ENCODE measurements around the gene MYOD1.

MYOD1 gene

DNA sequence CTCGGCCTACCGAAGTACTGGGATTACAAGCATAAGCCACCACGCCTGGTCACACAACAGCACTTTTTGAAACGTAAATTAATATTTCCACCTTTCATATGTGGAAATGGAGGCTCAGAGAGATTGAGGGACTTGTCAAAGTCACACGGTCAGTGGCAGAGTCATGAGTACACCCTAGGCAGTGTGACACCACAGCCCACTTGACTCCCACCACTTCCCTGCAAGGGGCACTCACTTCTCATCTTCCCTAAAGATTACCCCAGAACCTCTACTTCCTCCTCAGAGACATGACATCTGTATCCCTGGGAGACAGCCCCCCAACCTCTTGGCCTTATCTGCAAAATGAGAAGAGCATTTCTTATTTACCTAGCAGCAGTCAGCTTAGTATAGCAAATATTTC, 16.5 kb upstream of the MYOD1 start:
- no peak for DNase-seq

- DNase-seq = no peak
Measured at GRCh38 chr11:17703951-17704350, 15.4 kb upstream of the MYOD1 start.

GRCh38 chr11:17707830-17708229, 11.5 kb upstream of the MYOD1 start:
- DNase-seq = no peak

DNA sequence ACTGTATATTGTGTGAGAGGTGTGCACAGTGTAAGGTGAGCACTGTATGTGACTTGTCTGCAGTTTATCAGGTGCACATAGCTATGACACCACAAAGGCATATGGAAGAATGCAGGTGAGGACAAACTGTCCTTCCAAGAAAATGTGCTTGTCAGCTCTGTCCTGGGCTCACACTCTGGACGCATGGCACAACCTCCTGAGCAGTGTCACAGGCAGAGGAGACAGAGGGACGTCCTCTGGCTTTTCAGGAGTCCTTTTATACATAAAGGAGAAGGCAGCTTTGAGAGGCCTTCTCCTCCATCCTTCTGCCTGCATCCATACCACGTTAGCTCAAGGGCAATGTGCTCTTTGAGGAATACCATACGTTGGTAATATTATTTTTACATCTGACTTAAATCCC, 7.5 kb upstream of the MYOD1 start:
- no peak for DNase-seq

DNA sequence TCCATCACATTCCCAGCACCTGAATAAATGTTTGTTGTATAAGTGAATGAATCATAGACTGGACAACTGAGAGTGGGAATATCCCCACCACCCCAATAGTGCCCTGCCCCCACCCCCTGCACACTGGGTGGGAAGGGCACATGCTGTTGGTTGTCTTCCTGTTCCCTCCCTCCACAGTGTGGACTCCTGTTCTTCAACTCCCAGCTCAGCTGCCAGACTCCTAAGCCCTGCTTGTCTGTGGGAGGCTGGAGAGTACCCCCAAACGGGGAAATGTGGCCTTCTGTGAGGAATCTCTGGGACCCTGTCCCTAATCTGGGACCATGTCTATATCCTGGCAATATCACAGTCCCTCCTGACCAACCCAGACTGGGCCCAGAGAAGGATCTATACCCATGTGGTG, 5.5 kb upstream of the MYOD1 start:
- DNase-seq = no peak

DNA sequence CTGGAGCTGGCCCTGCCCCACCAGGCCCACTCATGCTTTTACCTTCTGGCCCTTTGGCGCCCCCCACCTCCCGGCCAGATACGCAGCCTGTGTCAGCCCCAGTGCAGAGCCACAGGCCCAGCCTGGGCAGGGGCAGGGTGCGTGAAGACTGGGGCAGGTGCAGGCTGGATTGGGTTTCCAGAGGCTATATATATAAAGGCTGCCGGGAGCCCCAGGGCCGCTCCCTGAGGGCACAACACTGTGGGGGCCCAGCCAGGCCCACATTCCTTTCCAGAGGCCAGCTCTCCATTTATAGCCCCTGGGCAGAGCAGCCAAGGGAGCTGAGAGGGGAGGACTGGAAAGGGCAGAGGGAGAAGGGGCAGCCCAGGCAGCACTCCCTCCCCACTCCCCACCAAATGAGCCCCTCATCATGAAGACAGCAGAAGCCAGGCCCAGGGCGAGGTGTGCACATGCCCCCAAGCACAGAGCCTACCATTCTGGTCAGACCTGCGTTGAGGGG, 5.0 kb upstream of the MYOD1 start:
- no peak for DNase-seq

- DNase-seq = no peak
Measured at GRCh38 chr11:17714870-17715269, 4.5 kb upstream of the MYOD1 start.

GRCh38 chr11:17716807-17717206, 2.6 kb upstream of the MYOD1 start:
- no peak for DNase-seq

DNA sequence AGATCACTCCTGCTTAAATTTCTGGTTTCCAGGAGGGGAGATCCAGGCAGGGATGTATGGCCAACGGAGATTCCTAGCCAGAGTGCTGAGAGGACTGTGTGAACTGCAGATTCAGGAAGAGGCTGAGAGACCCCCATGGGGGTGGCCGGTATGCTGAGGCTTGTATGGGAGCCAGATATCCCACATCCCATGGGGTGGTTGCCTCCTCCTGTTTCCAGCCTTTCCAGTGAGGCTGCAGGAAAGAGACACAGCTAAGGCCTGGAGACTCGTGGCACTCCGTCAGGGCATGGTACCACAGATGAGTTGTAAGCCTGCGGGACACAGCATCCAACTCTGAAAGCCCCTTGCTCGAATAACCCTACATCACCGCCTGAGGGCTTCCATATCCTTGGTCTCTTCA, 1.4 kb upstream of the MYOD1 start:
- no peak for DNase-seq

GRCh38 chr11:17718510-17718962, 835 bp upstream of the MYOD1 start:
- DNase-seq = no peak

- DNase-seq = peak; percentile 15
Measured at GRCh38 chr11:17719938-17720795, 796 bp downstream of the MYOD1 start.

- DNase-seq = no peak
Measured at GRCh38 chr11:17720796-17721171, 1.4 kb downstream of the MYOD1 start.

DNA sequence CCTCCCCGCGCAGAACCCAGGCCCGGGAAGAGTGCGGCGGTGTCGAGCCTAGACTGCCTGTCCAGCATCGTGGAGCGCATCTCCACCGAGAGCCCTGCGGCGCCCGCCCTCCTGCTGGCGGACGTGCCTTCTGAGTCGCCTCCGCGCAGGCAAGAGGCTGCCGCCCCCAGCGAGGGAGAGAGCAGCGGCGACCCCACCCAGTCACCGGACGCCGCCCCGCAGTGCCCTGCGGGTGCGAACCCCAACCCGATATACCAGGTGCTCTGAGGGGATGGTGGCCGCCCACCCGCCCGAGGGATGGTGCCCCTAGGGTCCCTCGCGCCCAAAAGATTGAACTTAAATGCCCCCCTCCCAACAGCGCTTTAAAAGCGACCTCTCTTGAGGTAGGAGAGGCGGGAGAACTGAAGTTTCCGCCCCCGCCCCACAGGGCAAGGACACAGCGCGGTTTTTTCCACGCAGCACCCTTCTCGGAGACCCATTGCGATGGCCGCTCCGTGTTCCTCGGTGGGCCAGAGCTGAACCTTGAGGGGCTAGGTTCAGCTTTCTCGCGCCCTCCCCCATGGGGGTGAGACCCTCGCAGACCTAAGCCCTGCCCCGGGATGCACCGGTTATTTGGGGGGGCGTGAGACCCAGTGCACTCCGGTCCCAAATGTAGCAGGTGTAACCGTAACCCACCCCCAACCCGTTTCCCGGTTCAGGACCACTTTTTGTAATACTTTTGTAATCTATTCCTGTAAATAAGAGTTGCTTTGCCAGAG, 2.0 kb downstream of the MYOD1 start:
- DNase-seq = no peak

DNA sequence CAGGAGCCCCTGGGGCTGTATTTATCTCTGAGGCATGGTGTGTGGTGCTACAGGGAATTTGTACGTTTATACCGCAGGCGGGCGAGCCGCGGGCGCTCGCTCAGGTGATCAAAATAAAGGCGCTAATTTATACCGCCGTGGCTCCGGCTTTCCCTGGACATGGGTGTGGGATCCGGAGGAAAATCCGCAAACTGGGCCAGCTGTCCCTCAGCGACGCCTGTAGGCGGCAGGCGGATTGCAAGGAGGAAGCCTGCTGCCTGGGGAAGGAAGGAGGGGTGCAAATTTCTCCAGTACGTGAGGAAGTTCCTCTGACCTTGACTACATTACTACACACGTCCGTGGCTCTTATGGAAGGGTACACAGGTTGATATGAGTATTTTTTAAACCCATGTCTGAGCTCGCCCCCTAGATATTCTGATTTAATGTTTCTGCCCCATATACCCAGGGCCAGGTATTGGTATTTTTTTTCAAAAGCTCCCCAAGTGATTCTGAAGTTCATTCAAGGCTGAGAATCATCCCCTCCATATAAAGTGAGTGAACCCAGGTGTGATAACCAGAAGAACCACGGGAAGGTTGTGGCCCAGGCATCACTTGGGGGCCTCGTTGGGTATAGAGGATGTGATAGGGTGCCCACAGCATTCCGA, 2.8 kb downstream of the MYOD1 start:
- DNase-seq = no peak

- no peak for DNase-seq
Measured at GRCh38 chr11:17724020-17724908, 4.9 kb downstream of the MYOD1 start.

- DNase-seq = no peak
Measured at GRCh38 chr11:17725174-17725573, 5.8 kb downstream of the MYOD1 start.

DNA sequence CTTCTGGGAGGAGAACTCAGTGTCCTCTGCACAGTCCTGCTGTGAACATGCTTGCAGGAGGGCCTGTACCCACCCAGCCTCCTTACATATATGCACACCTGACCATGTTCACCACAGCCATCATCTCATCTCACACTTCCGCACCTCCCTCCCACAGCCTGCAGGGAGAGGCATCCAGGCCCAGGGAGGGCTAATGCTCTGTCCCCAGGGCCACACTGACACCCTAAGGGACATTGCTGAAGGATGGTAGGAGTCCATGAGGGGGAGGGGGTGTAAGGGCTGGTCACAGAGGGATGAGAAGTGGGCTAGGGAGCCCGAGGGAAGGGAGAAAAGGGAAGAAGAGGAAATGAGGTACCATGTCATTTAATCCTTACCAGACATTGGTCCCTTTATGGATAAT, 10.8 kb downstream of the MYOD1 start:
- no peak for DNase-seq

GRCh38 chr11:17730608-17731462, 11.5 kb downstream of the MYOD1 start:
- peak; percentile 56 for DNase-seq

DNA sequence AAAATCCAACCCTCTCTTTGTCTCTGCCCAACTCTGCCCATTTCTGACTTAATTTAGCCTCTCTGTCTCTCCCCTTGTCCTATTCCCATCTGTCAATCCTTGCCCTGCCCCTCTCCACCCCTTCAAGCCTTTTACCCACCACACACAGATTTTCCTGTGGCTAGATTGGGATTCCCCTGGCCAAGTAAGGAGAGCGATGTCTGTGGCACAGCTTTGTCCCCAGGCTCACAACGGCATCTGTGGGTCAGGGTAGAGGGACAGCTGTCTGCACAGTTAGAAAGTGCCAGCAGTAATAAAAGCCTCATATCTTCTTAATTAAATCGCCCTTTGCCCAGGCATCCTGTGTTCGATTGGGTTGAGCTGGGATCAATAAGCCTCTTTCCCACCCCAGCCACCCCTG, 13.9 kb downstream of the MYOD1 start:
- no peak for DNase-seq

- DNase-seq = peak; percentile 24
Measured at GRCh38 chr11:17734418-17734911, 15.1 kb downstream of the MYOD1 start, which contains the start of gene KCNC1. TSS of gene KCNC1 (plus strand) at chr11:17734781. CDS start at chr11:17736003, 1,222 bp downstream.
